Measurements from ENCODE around the gene TSPAN32.
A peak's percentile ranks its signal among the peaks of the same experiment; 100 is the strongest.
"Not testable (repeated sequence)": the region's sequence is repeated elsewhere in the genome, so short reads cannot be mapped to it uniquely, and the experiment has no call there.

TSPAN32 gene

DNA sequence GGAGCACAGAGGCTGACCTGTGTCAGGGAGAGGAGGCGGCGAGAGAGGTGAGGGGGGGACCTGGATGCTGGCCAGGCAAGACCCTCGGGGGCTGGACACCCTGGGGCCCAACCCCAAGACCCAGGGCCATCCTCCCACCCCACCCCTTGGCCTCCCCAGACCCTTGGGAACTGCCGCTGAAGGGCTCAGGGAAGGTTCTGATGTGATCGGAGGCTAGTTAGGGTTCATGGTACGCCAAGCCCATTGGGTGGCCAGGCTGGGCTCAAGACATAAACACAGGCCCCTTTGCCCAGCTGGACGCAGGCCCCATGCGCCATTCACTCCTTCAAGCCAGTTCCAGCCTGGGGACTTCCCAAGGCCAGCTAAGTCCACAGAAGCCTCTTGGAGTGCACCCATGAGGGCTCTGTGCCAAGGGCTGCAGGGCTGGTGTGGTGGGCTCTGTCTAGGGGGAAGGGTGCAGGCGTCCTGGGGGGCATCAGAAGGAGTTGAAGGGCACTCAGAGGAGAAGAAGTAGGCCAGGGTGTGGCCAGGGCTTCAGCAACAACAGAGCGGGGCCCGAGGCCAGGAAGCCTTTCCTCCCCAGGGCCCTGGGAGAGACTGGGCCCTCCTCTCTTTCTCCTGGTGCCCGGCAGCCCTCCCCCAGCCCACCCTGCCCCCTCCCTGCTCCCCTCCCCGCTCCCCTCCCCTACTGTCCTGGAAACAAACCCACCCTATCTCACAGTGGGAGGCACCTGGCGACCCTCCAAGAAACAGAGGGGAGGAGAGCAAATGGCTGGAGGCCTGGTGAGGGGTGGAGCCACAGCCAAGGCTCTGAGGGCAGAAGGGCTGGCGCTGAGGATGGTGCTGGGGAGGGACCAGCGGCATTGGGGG, 12.9 kb downstream of the TSPAN32 start:
- peak; percentile 77 for DNase-seq (ENCODE audit: low read depth in 2 of 2)

DNA sequence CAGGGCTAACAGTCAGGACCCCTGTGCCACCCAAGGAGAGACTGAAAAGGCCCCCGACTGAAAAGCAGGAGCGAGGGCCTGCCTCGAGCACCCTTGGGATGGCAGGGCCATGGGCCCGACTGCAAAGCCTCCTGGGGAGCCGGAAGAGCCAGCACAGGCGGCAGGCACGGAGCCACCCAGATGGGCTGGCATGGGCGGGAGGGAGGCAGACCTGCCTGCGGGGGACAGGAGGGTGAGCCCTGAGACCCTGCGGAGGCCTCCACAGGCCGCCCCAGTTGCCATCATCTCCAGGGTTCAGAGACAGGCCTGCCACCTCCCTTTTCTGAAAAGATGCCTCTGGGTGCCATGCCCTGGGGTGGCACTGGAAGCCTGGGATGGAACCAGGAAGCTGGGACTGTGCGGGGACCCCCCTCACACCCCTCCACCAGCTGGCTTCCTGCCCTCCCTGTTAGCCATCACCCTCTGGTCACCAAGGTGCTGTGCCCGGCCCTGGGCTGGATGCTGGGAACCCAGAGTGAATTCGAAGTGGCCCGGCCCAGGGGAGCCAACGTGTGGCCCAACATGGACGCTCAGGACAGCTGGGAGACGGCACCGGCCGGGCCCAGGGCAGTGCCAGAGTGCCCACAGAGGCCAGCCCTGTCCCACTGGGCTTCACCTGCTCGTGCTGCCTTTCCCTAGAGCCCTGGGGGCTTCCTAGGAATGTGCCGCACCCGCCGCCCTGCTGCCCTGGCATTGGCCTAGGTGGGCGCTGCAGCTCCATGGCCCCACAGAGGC, 13.8 kb downstream of the TSPAN32 start:
- no peak for DNase-seq (ENCODE audit: low read depth in 2 of 2)

DNA sequence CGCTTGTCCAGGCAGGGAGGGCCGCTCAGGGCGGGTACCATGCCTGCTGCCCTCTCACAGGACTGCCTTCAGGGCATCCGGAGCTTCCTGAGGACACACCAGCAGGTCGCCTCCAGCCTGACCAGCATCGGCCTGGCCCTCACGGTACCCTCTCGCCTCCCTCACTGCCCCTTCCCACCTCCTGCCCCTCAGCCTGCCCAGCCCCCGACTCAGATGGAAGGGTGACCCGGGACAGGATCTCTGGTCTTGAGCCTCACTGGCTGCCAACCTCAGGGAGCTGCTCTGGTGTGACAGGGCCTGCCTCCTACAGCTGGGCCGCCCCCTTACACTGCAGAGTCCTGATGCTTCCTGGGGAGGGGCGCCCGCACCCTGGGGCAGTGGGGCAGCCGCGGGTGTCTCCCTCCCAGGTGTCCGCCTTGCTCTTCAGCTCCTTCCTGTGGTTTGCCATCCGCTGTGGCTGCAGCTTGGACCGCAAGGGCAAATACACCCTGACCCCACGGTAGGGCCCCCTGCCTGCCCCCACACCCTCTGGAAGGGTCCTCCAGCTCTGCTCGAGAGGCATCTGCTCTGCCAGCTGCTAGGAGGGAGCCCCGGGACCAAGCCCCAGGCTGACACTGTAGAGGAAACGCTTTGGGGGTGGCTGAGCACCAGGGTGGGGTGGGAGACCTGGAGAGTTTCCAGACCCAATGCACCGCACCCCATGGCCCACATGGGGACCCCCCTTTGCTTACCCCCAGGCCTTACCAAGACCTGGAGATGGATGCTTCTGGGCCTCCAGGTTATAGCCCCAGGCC, 14.6 kb downstream of the TSPAN32 start:
- DNase-seq (ENCODE audit: low read depth in 2 of 2) = no peak

DNA sequence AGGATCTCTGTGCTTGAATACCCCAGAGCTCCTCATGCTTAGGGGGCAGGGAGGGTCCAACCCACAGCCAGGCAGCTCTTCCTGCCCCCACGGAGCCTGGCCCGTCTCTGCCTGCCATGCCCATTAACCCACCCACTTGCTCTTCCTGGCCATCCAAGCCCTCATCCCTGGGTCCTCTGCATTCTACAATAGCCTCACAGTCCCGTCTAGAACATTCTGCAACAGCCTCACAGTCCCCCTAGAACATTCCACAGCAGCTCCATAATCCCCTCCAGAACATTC, 15.1 kb downstream of the TSPAN32 start:
- DNase-seq (ENCODE audit: low read depth in 2 of 2) = no peak

DNA sequence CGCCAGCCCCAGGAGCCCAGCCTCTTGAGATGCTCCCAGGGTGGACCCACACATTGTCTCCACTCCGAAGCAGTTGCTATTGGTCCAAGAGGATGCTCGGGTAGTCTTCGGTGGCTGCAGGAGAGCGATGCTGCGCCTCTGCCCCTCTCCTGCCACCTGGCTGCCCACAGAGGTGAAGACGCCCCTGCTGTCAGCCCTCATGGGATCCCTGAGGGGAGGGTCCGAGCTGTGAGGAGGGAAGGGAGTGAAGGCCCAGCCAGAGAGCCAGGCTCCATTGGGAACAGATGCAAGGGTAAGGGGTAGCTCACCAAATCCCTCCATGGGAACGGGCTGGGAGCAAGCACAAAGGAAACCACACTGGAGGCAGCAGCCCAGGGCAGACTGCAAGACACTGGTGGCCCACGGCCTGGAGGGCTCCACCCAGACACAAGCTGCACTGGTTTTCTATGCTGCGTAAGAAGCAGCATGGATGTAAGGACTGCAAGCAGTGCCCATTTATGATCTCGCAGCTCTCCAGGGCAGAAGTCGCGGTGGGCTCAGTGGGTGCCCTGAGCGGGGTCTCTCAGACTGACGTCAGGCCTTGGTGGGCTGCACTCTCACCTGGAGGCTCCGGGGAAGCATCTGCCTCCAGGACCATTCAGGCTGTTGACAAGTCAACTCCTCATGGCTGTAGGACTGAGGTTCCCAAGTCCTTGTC, 15.7 kb downstream of the TSPAN32 start:
- DNase-seq (ENCODE audit: low read depth in 2 of 2) = no peak

DNA sequence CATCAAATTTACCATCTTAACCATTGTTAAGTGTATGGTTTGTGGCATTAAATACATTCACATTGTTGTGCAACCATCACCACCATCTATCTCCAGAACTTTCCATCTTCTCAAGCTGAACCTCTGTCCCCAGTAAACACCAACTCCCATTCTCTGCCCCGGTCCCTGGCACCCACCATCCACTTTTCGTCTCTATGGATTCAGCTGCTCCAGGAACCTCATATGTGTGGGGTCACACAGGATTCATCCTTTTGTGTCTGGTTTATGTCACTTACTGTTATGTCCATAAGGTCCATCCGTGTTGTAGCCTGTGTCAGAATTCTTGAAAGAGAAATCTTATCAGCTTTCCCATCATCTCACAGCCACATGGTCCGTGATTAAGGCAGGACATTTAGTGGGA, 16.3 kb downstream of the TSPAN32 start:
- DNase-seq (ENCODE audit: low read depth in 2 of 2) = no peak

DNA sequence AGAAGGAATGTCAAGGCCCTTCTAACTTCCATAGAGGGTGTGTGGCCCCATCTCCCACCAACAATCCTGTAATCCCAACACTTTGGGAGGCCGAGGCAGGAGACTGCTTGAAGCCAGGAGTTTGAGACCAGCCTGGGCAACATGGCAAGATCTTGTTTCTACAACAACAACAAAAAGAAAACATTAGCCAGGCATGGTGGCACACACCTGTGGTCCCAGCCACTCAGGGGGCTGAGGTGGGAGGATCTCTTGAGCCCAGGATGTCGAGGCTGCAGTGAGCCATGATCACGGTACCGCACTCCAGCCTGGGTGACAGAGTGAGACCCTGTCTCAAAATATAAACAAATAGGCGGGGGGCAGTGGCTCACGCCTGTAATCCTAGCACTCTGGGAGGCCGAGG, 16.9 kb downstream of the TSPAN32 start:
- DNase-seq (ENCODE audit: low read depth in 2 of 2) = no peak

DNA sequence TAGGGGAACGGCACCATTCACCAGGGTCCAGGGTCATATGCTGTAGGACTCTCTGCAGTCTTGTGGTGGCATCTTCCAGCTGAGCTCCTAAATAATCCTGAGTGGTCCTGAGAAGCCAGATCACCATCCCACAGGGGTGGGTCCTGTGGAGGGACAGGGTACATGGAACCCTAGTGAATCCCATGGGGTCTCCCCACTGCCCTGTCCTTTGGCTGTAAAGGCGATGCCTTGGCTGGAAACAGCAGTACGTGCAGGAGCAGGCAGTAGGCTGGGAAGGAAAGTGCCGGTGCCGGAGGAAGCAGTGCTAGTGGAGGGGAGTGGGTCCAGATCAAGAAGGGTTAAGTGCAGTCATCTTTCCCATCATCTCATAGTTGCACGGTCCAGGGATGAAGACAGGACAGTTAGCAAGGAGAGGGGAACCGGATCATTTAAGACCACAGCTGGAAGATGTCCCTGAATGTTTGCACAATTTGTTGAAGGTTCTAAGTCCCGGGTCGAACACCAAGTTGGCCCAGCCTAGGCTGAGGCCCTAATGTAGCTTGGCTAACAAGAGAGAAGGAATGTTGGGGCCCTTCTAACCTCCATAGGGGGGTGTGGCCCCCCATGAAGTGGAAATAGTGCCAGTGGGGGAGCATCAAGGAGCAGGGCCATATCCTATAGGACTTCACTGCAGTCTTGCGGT, 18.1 kb downstream of the TSPAN32 start:
- DNase-seq (ENCODE audit: low read depth in 2 of 2) = no peak

DNA sequence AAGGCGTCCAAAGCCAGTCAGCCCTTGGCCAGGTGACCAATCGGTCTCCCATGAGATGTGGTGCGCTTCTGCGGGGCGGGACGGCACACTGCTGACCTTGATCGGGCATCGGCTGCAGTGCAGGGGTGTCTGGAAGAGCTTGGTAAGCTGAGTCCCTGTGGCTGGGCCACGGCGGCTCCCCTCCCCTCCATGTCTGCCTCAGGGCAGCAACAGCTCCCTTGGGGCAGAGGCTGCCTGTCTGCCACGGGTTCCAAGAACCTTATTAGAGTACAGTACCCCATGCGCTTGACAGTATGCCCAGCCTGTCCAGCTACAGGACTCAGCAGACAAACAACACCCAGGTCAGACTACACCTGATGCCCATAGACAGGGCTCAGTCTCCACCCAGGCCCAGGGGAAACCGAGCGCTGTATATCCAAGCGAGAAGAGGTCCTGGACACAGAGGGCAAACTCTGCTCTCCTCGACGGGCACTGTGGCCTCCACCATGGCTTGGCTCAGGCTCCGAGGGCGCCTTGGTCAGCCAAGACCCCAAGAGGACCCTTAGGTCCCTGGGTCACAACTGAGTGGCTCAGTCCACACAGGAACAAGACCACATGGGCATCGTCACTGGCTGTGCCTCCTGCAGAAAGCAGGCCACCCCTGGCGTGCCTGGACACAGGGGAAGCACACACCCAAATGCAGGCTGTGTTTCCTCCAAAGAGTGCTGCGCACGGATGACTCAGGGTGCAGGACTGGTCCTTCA, 18.9 kb downstream of the TSPAN32 start:
- no peak for DNase-seq (ENCODE audit: low read depth in 2 of 2)

DNA sequence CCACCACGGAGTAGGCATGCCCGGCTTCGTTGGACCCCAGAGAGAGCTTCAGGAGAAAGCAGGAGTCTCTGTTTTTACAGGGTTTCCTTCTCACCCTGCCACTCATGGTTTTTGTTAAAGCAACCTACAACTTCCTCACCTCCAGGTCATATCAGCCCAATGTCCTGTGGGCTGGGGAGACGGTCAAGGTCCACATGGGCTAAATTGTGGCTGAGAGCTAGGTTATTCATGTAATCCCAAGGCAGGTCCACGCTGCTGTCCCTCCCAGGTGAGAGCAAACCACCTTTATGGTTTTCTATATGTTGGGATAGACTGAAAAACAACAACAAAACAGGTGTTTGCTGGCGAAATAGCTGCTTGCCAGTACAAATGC, 19.5 kb downstream of the TSPAN32 start:
- DNase-seq (ENCODE audit: low read depth in 2 of 2) = no peak

DNA sequence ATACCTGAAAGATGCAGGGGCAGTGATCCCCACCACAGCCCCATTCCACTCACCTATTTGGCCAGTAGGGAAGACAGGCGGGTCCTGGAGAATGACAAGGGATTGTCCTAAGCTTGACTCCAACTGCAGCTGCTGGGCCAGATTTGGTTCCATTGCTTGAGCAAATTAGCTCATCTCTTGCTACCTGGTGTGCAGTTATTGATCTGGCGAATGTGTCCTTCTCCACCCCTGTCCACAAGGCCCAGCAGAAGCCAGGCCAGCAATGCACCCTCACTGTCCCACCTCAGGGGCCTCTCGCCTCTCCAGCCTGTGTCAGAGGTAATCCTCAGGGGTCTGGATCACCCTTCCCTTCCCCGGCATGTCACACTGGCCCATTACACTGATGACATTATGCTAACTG, 23.3 kb downstream of the TSPAN32 start:
- no peak for DNase-seq (ENCODE audit: low read depth in 2 of 2)

DNA sequence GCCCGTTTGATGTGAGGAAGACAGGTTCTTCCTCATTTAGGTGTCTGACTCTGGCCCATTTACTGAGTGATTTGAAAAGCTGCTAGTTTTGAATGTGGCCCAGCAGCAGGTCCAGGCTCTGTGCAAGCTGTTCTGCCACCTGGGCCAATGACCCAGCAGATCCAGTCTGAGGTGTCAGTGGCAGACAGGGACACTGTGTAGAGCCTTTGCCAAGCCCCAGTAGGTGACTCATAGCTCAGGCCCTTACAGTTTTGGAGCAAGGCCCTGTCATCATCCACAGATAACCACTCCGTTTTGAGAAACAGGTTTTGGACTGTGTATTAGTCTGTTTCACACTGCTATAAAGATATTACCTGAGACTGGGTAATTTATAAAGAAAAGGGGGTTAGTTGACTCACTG, 23.9 kb downstream of the TSPAN32 start:
- DNase-seq (ENCODE audit: low read depth in 2 of 2) = no peak

DNA sequence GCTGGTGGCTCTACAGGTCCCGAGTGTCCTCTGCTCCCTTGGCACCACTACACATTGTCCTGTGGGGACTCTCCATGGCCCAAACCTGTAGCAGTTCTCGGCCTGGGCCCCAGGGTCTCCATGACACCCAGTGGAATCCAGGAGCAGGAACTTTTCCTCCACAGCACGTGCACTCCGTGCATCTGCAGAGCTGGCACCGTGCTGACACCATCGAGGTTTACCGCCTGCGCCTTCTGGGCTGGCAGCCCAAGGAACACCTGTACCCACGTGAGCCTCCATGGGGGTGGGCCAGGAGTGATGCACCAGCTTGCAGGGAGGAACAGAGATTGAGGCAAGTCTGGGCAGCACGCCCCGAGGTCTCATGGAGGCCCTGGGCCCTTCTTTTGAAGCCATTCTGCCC, 25.2 kb downstream of the TSPAN32 start:
- no peak for DNase-seq (ENCODE audit: low read depth in 2 of 2)

DNA sequence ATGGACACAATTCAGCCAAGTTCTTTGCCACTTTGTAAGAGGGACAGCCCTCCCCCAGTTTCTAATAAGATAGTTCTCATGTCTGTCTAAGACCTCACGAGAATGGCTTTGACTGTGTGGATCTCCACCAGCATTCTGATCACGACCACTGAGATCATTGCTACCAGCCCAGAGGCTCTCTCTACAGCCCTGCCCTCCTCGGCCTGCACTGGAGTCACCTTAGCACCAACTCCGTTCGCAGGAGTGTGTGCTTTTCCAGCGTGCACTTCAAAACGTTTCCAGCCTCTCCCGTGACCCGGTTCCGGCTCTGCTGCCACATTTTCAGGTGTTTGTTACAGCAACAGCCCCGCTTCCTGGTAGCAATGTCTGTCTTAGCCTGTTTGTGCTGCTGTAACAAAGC, 26.2 kb downstream of the TSPAN32 start:
- DNase-seq (ENCODE audit: low read depth in 2 of 2) = no peak

DNA sequence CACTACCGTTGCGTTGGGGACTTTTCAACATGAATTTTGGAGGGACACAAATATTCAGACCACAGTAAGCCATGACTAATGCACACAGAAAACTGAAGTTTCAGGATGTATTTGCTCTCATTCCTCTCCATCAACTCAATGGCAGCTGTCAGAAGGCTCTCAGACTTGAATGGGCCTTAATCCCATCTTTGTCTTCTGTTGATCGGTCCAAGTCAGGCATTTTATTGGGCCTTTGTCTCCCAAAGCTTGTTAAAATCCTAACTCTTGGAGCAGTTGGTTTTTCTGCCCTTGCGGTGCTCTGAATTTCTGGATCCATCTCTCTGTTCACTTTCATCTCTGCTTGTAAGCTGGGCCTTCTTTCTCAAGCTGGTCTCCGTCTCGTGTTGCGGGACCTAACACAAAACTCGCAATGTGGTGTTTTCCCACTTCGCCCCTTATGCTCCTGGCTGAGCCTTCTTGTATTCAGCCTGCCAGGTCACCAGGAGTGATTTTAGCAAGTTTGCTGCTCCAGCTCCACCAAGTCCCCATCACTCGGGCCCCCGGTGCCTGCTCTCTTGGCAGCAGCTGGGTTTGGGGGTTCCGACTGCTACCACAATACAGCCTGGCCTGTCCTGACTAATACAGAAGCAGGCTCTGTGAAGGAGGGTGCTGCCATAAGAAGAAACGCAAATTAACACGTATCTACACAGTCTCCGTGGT, 27.0 kb downstream of the TSPAN32 start:
- no peak for DNase-seq (ENCODE audit: low read depth in 2 of 2)

DNA sequence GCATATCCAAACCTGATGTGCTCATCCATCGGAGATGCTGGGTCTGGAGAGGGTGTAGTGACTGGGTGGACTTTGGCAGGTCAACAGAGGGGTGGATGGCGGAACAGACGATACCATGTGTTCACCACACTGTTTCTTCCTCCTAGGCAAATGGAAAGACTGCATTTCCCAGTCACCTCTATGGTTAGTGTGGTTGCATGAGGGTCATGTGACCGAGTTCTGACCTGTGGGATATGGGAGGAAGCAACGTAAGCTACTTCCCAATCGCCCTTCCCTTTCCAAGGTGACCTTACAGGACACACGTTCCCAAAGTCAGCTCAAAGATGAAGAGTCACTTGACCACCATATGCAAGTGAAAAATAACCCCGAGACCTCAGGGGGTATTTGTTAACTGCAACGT, 27.7 kb downstream of the TSPAN32 start:
- DNase-seq (ENCODE audit: low read depth in 2 of 2) = no peak

DNA sequence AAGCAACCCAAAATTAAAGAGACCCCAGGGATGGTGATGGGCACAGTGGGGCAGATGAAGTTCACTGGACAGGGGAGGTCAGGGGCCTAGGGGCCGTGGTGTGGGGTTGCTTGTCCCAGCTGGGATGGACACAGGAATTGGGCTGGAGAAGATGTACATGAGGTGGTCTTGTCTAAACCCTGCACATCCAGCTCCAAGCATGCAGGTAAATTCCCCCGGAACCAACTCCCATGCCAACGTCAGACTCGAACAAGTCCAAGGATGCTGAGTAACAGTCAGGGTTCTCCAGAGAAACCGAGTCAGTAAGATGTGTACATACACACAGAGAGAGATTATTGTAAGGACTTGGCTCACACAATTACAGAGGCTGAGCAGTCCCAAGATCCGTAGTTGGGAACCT, 28.9 kb downstream of the TSPAN32 start:
- no peak for DNase-seq (ENCODE audit: low read depth in 2 of 2)

DNA sequence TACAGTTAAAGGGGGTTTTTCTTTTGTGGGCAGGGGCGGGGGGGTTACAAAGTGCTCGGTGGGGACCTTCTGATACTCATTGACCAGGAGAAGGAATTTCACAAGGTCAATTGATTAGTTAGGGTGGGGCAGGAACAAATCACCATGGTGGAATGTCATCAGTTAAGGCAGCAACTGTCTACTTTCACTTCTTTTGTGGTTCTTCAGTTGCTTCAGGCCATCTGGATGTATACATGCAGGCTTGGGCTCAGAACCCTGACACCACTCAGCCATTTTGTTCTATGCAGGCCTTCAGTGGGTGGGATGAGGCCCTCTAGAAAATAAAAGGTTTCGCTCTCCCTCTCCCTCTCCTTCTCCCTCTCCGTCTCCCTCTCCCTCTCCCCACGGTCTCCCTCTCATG, 29.6 kb downstream of the TSPAN32 start:
- DNase-seq (ENCODE audit: low read depth in 2 of 2) = no peak

DNA sequence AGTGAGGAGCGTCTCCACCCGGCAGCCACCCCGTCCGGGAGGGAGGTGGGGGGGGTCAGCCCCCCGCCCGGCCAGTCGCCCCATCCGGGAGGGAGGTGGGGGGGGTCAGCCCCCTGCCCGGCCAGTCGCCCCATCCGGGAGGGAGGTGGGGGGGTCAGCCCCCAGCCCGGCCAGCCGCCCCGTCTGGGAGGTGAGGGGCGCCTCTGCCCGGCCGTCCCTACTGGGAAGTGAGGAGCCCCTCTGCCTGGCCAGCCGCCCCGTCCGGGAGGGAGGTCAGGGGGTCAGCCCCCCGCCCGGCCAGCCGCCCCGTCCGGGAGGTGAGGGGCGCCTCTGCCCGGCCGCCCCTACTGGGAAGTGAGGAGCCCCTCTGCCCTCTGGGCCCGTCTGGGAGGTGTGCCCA, 30.8 kb downstream of the TSPAN32 start:
- not testable (repeated sequence) for DNase-seq (ENCODE audit: low read depth in 2 of 2)
